A549 treated with DMSO at 1 μM for 4 hours (cell line): Measurements from ENCODE around the gene RPN1. TPM values are rescaled to one million over a fixed set of nuclear protein-coding genes. Genes with fewer than 3 reads are reported as not detected.

Source experiments
- total RNA-seq: library from RNA; stranded (reverse); fragments of 200-300 nt; extraction: Qiagen RNA extraction; gene quantifications from 5 replicates; pipeline ENCODE4 v1.2.3, GENCODE V29; 2022; ENCODE audit warnings: low read depth

Gene RPN1
- 164 to 180 TPM (median 170 TPM) in 5 replicates for total RNA-seq

GRCh38 chr3:128650096-128651050, at the start of gene RPN1:
TSS of gene RPN1 (minus strand) at chr3:128650818. CDS start at chr3:128650800, 18 bp downstream.

Other genes with a start within 250 kb of the RPN1 start
- gene DNAJB8, start 183.9 kb downstream of the RPN1 start, total RNA-seq: not detected in 5 replicates
- 5.0 to 5.5 TPM (median 5.0 TPM) in 5 replicates for gene GATA2, start 157.6 kb downstream of the RPN1 start, total RNA-seq
- gene RAB7A, start 75.4 kb upstream of the RPN1 start, total RNA-seq: 154 to 189 TPM (median 176 TPM) in 5 replicates
- gene ACAD9, start 228.8 kb upstream of the RPN1 start, total RNA-seq: 24.0 to 27.1 TPM (median 24.7 TPM) in 5 replicates